K562 (cell line): ENCODE measurements around the gene RDH13. TPM values are rescaled to one million over a fixed set of nuclear protein-coding genes. Genes with fewer than 3 reads are reported as not detected.
A peak's percentile ranks its signal among the peaks of the same experiment; 100 is the strongest.

Experiments
- ATAC-seq: fragments of 200-7000 bp; cut with Tn5 transposase; 3 replicates; pipeline ENCODE4 v1.9.1; 2020; ENCODE audit warnings: moderate library complexity
- BruUV-seq: library from RNA; stranded (reverse); fragments of 400-500 nt; replicated peaks from 2 replicates; lab custom pipeline; 2021; lab: Mats Ljungman, UMichigan
- CTCF ChIA-PET: fragments of 300-600 bp; formaldehyde crosslinking; extraction: SDS; loops from one replicate; lab custom pipeline; 2021; ENCODE audit warnings: low intra/inter-chr PET ratio; lab: Yijun Ruan, JAX
- POLR2A ChIA-PET: fragments of 300-600, 350-650 bp; sonication (Branson Sonifier 250); formaldehyde crosslinking; extraction: SDS; loops from one replicate; lab custom pipeline; 2021; ENCODE audit warnings: antibody characterized with exemption, inconsistent platforms; lab: Yijun Ruan, JAX
- DNase-seq, 4 experiments: peaks; one replicate each; pipeline versions ENCODE4 v3.0.0 to v3.0.0-alpha.2; 2011 to 2018; ENCODE audit warnings: low spot score in 3 of 4, mixed read lengths in 3 of 4; ENCODE audit errors: extremely low read depth in 1 of 4
- FAIRE-seq: peaks from 2 replicates; lab custom pipeline; 2011; peaks lifted over from hg19 to GRCh38; lab: Jason Lieb, UNC
- H2AFZ ChIP-seq: 2 replicates; pipeline ENCODE4 v1.6.0; 2011; ENCODE audit warnings: low read depth, low read length, control low read depth, inconsistent platforms
- H3K27ac ChIP-seq: fragments of 200-600 bp; 3 replicates; pipeline ENCODE4 v1.8.0; 2011; ENCODE audit warnings: low read depth, mild to moderate bottlenecking, control low read depth, inconsistent platforms, low read length, moderate library complexity, mixed read lengths; ENCODE audit errors: extremely low read depth
- H3K27me3 ChIP-seq, 2 experiments: fragments of 300-600 bp in 1 of 2; 2 replicates in 1 of 2; 3 replicates in 1 of 2; pipeline versions ENCODE4 v1.6.0 to v1.8.0; 2011; ENCODE audit warnings: inconsistent platforms in 2 of 2, low read length in 2 of 2, mild to moderate bottlenecking in 1 of 2, mixed read lengths in 1 of 2, moderate library complexity in 1 of 2; ENCODE audit not compliant: control insufficient read depth in 2 of 2, insufficient read depth in 2 of 2
- H3K36me3 ChIP-seq: fragments of 300-600 bp; 3 replicates; pipeline ENCODE4 v1.8.0; 2011; ENCODE audit warnings: mild to moderate bottlenecking, low read length, inconsistent platforms; ENCODE audit not compliant: control insufficient read depth, insufficient read depth
- H3K4me1 ChIP-seq, 2 experiments: fragments of 200-600 bp in 1 of 2; replicated peaks in 1 of 2; 2 replicates in 1 of 2; 3 replicates in 1 of 2; pipeline versions ENCODE4 v1.5.1 to v1.8.0; 2011; ENCODE audit warnings: inconsistent platforms in 2 of 2, low read length in 2 of 2, mild to moderate bottlenecking in 1 of 2, mixed read lengths in 1 of 2, moderate library complexity in 1 of 2; ENCODE audit not compliant: control insufficient read depth in 2 of 2, insufficient read depth in 2 of 2
- H3K4me2 ChIP-seq: 2 replicates; pipeline ENCODE4 v1.6.1; 2011; ENCODE audit warnings: low read length, control low read depth, inconsistent platforms, mixed read lengths; ENCODE audit not compliant: insufficient read depth
- H3K4me3 ChIP-seq: fragments of 200-600 bp; sonication (generic), shearing (Covaris generic); 2 replicates; pipeline ENCODE4 v1.5.1; 2016; ENCODE audit warnings: control low read depth, inconsistent platforms
- H3K79me2 ChIP-seq: fragments of 200-600 bp; 3 replicates; pipeline ENCODE4 v1.8.0; 2011; ENCODE audit warnings: low read length, inconsistent platforms; ENCODE audit not compliant: control insufficient read depth, insufficient read depth
- H3K9ac ChIP-seq, 2 experiments: 2 replicates each; pipeline versions ENCODE4 v1.6.0 to v1.6.1; 2011; ENCODE audit warnings: low read depth in 2 of 2, low read length in 2 of 2, control low read depth in 1 of 2, inconsistent platforms in 1 of 2, mild to moderate bottlenecking in 1 of 2, mixed read lengths in 1 of 2; ENCODE audit not compliant: insufficient read depth in 1 of 2
- H3K9me1 ChIP-seq: one replicate; pipeline ENCODE4 v1.6.0; 2011; ENCODE audit warnings: inconsistent platforms, mild to moderate bottlenecking, low read length, moderate library complexity; ENCODE audit not compliant: control insufficient read depth, insufficient read depth
- H3K9me3 ChIP-seq: replicated peaks from 2 replicates; pipeline ENCODE4 v1.5.1; 2011; ENCODE audit warnings: low read depth, low read length, inconsistent platforms; ENCODE audit not compliant: control insufficient read depth, insufficient read depth
- H4K20me1 ChIP-seq: replicated peaks from 2 replicates; pipeline ENCODE4 v1.6.1; 2011; ENCODE audit warnings: low read length, inconsistent platforms, mixed read lengths; ENCODE audit not compliant: control insufficient read depth, insufficient read depth
- BHLHE40 ChIP-seq: IDR thresholded peaks from 2 replicates; pipeline ENCODE4 v1.6.1; 2011; ENCODE audit warnings: low read length, improper control_type of control experiment
- E2F6 ChIP-seq, 2 experiments: IDR thresholded peaks; 2 replicates each; pipeline ENCODE4 v1.6.1; 2011; ENCODE audit warnings: borderline replicate concordance in 1 of 2, control low read depth in 1 of 2, low read depth in 1 of 2, low read length in 1 of 2, mild to moderate bottlenecking in 1 of 2, mixed read lengths in 1 of 2, moderate library complexity in 1 of 2; ENCODE audit not compliant: insufficient read depth in 1 of 2, insufficient read length in 1 of 2, poor library complexity in 1 of 2, severe bottlenecking in 1 of 2; ENCODE audit errors: extremely low read depth in 1 of 2
- POLR2G ChIP-seq: fragments of 200-400 bp; formaldehyde crosslinking; IDR thresholded peaks from 2 replicates; pipeline ENCODE4 v1.6.1; 2017; ENCODE audit warnings: low read depth, mild to moderate bottlenecking, antibody characterized with exemption, low read length, moderate library complexity
- SOX6 ChIP-seq: fragments of 450-650 bp; IDR thresholded peaks from 2 replicates; pipeline ENCODE4 v1.6.1; 2014; ENCODE audit warnings: mild to moderate bottlenecking
- ZBTB8A ChIP-seq: fragments of 450-650 bp; IDR thresholded peaks from 2 replicates; pipeline ENCODE4 v1.6.1; 2018; ENCODE audit warnings: mild to moderate bottlenecking, moderate library complexity; ENCODE audit not compliant: partially characterized antibody
- WGBS: fragments of 100-300 bp; shearing (Covaris generic); methylation state at CpG from one replicate; pipeline ENCODE4 v1.1.6; 2016; ENCODE audit warnings: low coverage, mixed read lengths; ENCODE audit not compliant: insufficient coverage; ENCODE audit errors: missing lambda C conversion rate; 5-methylcytosine and 5-hydroxymethylcytosine counted together
- in situ Hi-C: fragments of 300-500 bp; cut with MboI; formaldehyde crosslinking; loops from 4 replicates; pipeline ENCODE4 v1.15.0; 2018; ENCODE audit warnings: inconsistent platforms, mixed read lengths
- intact Hi-C: fragments of 100-400 bp; cut with micrococcal nuclease; formaldehyde crosslinking; loops from 2 replicates; pipeline ENCODE4 v1.14.2; 2022
- polyA plus RNA-seq, 8 experiments: library from polyadenylated mRNA; depleted of rRNA in 4 of 8; stranded (reverse) in 5 of 8; unstranded in 3 of 8; fragments of >200 nt; fragmentation: Nextera tagmentation in 2 of 8; fragmentation: Illumina TruSeq in 1 of 8; extraction: Ambion mirVana in 2 of 8; extraction: Trizol in 1 of 8; gene quantifications; 2 replicates each; pipeline versions ENCODE4 v1.2.1 to v1.2.3, GENCODE V29; 2011 to 2014; ENCODE audit warnings: inconsistent platforms in 1 of 8, missing spikeins in 1 of 8
- total RNA-seq, 7 experiments: library from RNA; depleted of rRNA in 6 of 7; stranded (reverse); fragments of >200 nt in 6 of 7; fragmentation: Illumina TruSeq in 2 of 7; extraction: Trizol in 2 of 7; gene quantifications; 2 replicates each; pipeline versions ENCODE4 v1.2.1 to v1.2.3, GENCODE V29; 2011 to 2021; ENCODE audit warnings: low replicate concordance in 1 of 7
- TF ChIP-seq, protein P1 (sequence below): sonication (generic); formaldehyde crosslinking; IDR thresholded peaks from 2 replicates; pipeline ENCODE4 v1.8.1; 2023; ENCODE audit warnings: mild to moderate bottlenecking, missing genetic modification reagents

Gene RDH13
- total and polyA plus RNA-seq, 9 of the 15 experiments (the other 6 are each of a cell fraction or from before 2014, with no cell fraction given) = 7.5 to 70.3 (median 39.5) TPM

DNA sequence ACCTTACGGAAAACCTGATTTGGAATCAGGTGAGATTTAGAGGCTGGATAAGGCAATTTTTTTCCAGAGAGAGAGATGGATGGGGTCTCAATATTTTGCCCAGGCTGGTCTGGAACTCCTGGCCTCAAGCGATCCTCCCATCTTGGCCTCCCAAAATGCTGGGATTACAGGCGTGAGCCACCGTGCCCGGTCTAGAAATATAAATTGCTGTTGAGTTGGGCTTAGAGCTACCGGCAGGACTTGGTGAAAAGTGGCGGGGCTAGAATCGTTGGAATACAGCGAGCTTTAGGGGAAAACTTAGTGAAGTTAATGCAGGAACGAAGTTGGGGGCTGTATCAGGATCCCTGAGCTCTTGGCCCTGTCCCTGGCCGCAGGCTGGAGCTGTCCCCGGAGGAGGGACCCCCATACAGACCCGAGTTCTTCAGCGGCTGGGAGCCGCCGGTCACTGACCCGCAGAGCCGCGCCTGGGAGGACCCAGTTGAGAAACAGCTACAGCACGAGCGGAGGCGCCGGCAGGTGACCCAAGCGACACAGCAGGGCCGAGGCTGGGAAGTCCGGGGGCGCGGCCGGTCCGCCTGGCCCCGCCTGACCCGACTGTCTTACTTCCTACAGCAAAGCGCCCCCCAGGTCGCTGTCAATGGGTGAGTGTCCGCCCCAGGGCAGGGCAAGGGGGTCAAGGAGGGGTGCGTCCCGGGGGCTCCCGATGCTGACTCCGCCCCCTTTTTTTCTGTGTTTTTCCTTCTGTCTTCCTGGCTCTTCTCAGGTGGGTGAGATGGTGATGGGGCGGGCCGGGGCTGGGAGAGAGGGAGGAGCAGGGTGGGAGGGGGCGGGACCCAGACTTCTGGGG is 20.3 kb upstream of the RDH13 start:
- peaks cover 23% of the 10 kb centered on the region; the same call in 1 of the 3 replicates for H3K36me3 ChIP-seq
- no peaks in the 10 kb centered on the region for H3K9me3 ChIP-seq
- H3K27me3 ChIP-seq = no peaks in the 10 kb centered on the region
- 46% methylated on average over 38 of the region's 42 CpGs for WGBS
- no peak overlapping the region for H3K4me2 ChIP-seq
- peaks cover 7% of the 10 kb centered on the region; the same call in 2 of the 3 replicates for H3K79me2 ChIP-seq
- ChIA-PET POLR2A (interaction anchor here (0.6 to 1.5 kb wide), 2 partner anchors 20 to 35 kb away, joined by 3 to 4 read pairs; partner anchors contain the start of gene RDH13), CTCF (no interaction called here)
- in situ Hi-C loops (no loop called here), intact Hi-C loops (loop anchor here (10.0 kb wide), 1 partner anchor 332 kb away; no protein-coding TSS in a partner anchor)
- H3K4me1 ChIP-seq = peaks cover 0 to 66% of the 10 kb centered on the region in 2 experiments; a peak in 3 of 5 replicates
- peaks cover 2% of the 10 kb centered on the region; the same call in 1 of the 2 replicates for H4K20me1 ChIP-seq
- no peaks in the 10 kb centered on the region for H3K9me1 ChIP-seq
- no peak for ATAC-seq
- no peak for FAIRE-seq
- H2AFZ ChIP-seq = no peak overlapping the region
- H3K9ac ChIP-seq = peak overlapping the region in 1 of 2 experiments; percentile 11; a peak in 2 of 4 replicates
- H3K4me3 ChIP-seq = no peak overlapping the region
- BruUV-seq = no TSS peak
- no peak overlapping the region for H3K27ac ChIP-seq
- peak in 2 of 4 experiments; percentile 26 to 45 for DNase-seq
- TF ChIP-seq POLR2G (peak; percentile 63), ZBTB8A (no peak), E2F6 (IDR thresholded peaks at IDR 0.05; ENCODE audit: borderline replicate concordance in 1 of 2, extremely low read depth in 1 of 2, insufficient read depth in 1 of 2, insufficient read length in 1 of 2, low read depth in 1 of 2, low read length in 1 of 2, poor library complexity in 1 of 2, severe bottlenecking in 1 of 2) (peak in 1 of 2 experiments; percentile 18), SOX6 (no peak), BHLHE40 (0 out of 2 replicates have a peak, but pooled peaks have one; percentile 31)
- TF ChIP-seq, protein P1, sequence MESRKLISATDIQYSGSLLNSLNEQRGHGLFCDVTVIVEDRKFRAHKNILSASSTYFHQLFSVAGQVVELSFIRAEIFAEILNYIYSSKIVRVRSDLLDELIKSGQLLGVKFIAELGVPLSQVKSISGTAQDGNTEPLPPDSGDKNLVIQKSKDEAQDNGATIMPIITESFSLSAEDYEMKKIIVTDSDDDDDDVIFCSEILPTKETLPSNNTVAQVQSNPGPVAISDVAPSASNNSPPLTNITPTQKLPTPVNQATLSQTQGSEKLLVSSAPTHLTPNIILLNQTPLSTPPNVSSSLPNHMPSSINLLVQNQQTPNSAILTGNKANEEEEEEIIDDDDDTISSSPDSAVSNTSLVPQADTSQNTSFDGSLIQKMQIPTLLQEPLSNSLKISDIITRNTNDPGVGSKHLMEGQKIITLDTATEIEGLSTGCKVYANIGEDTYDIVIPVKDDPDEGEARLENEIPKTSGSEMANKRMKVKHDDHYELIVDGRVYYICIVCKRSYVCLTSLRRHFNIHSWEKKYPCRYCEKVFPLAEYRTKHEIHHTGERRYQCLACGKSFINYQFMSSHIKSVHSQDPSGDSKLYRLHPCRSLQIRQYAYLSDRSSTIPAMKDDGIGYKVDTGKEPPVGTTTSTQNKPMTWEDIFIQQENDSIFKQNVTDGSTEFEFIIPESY = peak; percentile 49; the same call in 1 of the 2 replicates
